ENCODE measurements around the gene CEACAM1. TPM values are rescaled to one million over a fixed set of nuclear protein-coding genes. Genes with fewer than 3 reads are reported as not detected.
A peak's percentile ranks its signal among the peaks of the same experiment; 100 is the strongest.
"Not testable (repeated sequence)": the region's sequence is repeated elsewhere in the genome, so short reads cannot be mapped to it uniquely, and the experiment has no call there.

The CEACAM1 gene
- total RNA-seq, 1 donor from 2014 or later = 1.6 TPM

GRCh38 chr19:42466521-42467182 is 61.6 kb downstream of the CEACAM1 start:
- H3K36me3 ChIP-seq (ENCODE audit: control insufficient read depth, insufficient read depth, low read length) = no peaks in the 10 kb centered on the region
- no peak for TF ChIP-seq CTCF (IDR thresholded peaks at IDR 0.05; ENCODE audit: insufficient read depth, low read length, severe bottlenecking)
- no peaks in the 10 kb centered on the region for H3K27me3 ChIP-seq (ENCODE audit: control insufficient read depth, insufficient read depth, low read length)
- no peak overlapping the region for H3K4me3 ChIP-seq (ENCODE audit: low read depth, low read length)
- FAIRE-seq (peak; percentile 55), DNase-seq (ENCODE audit: low read depth) (no peak)

GRCh38 chr19:42465827-42466280 is 62.4 kb downstream of the CEACAM1 start:
- FAIRE-seq (no peak), DNase-seq (ENCODE audit: low read depth) (no peak)
- no peaks in the 10 kb centered on the region for H3K27me3 ChIP-seq (ENCODE audit: control insufficient read depth, insufficient read depth, low read length)
- H3K4me3 ChIP-seq (ENCODE audit: low read depth, low read length) = no peak overlapping the region
- no peaks in the 10 kb centered on the region for H3K36me3 ChIP-seq (ENCODE audit: control insufficient read depth, insufficient read depth, low read length)
- TF ChIP-seq CTCF (IDR thresholded peaks at IDR 0.05; ENCODE audit: insufficient read depth, low read length, severe bottlenecking) = no peak

GRCh38 chr19:42461700-42462324 is 66.5 kb downstream of the CEACAM1 start:
- H3K27me3 ChIP-seq (ENCODE audit: control insufficient read depth, insufficient read depth, low read length) = no peaks in the 10 kb centered on the region
- DNase-seq (ENCODE audit: low read depth) (no peak), FAIRE-seq (no peak)
- no peak overlapping the region for H3K4me3 ChIP-seq (ENCODE audit: low read depth, low read length)
- TF ChIP-seq CTCF (IDR thresholded peaks at IDR 0.05; ENCODE audit: insufficient read depth, low read length, severe bottlenecking) = no peak
- H3K36me3 ChIP-seq (ENCODE audit: control insufficient read depth, insufficient read depth, low read length) = no peaks in the 10 kb centered on the region

GRCh38 chr19:42461231-42461630 is 67.0 kb downstream of the CEACAM1 start:
- H3K27me3 ChIP-seq (ENCODE audit: control insufficient read depth, insufficient read depth, low read length); FAIRE-seq; H3K4me3 ChIP-seq (ENCODE audit: low read depth, low read length); H3K36me3 ChIP-seq (ENCODE audit: control insufficient read depth, insufficient read depth, low read length); DNase-seq (ENCODE audit: low read depth): not testable (repeated sequence)

GRCh38 chr19:42459926-42460325 is 68.4 kb downstream of the CEACAM1 start:
- no peaks in the 10 kb centered on the region for H3K36me3 ChIP-seq (ENCODE audit: control insufficient read depth, insufficient read depth, low read length)
- DNase-seq (ENCODE audit: low read depth) (no peak), FAIRE-seq (no peak)
- no peaks in the 10 kb centered on the region for H3K27me3 ChIP-seq (ENCODE audit: control insufficient read depth, insufficient read depth, low read length)
- TF ChIP-seq CTCF (IDR thresholded peaks at IDR 0.05; ENCODE audit: insufficient read depth, low read length, severe bottlenecking) = no peak
- H3K4me3 ChIP-seq (ENCODE audit: low read depth, low read length) = no peak overlapping the region

Other genes starting within 250 kb of the CEACAM1 start
- gene PRR19, start 226.3 kb downstream of the CEACAM1 start, total RNA-seq = not detected in 2 replicates
- 29.4 and 36.9 TPM in 2 replicates for gene PAFAH1B3, start 225.9 kb downstream of the CEACAM1 start, total RNA-seq
- gene TMEM145, start 215.2 kb downstream of the CEACAM1 start, total RNA-seq = 0.26 TPM in 1 of 2 replicates, not detected in the other
- 7.1 and 14.0 TPM in 2 replicates for gene MEGF8, start 202.8 kb downstream of the CEACAM1 start, total RNA-seq
- gene CNFN, start 138.2 kb downstream of the CEACAM1 start, total RNA-seq = 1.7 TPM in 1 of 2 replicates, not detected in the other
- gene LIPE, start 101.1 kb downstream of the CEACAM1 start, total RNA-seq = 7.6 and 8.6 TPM in 2 replicates
- 1.1 and 5.8 TPM in 2 replicates for gene CXCL17, start 85.5 kb downstream of the CEACAM1 start, total RNA-seq
- gene CEACAM8, start 66.4 kb upstream of the CEACAM1 start, total RNA-seq = not detected in 2 replicates
- gene PSG3, start 212.0 kb upstream of the CEACAM1 start, total RNA-seq = not detected in 2 replicates
- not detected in 2 replicates for gene PSG8, start 237.2 kb upstream of the CEACAM1 start, total RNA-seq